Mesothelial cell of epicardium (in vitro differentiated cells): ENCODE measurements around the gene CD36. TPM values are rescaled to one million over a fixed set of nuclear protein-coding genes. Genes with fewer than 3 reads are reported as not detected.

Experiments
- DNase-seq, 2 experiments: peaks; one replicate each; pipeline ENCODE4 v3.0.0; 2021; ENCODE audit warnings: low spot score in 2 of 2; ENCODE audit not compliant: unreplicated experiment in 2 of 2
- H3K27ac Mint-ChIP-seq: 2 replicates; pipeline ENCODE4 v1.8.0; 2021; ENCODE audit warnings: mixed read lengths
- H3K27me3 Mint-ChIP-seq: 2 replicates; pipeline ENCODE4 v1.8.0; 2021; ENCODE audit warnings: low read depth, mixed read lengths
- H3K36me3 Mint-ChIP-seq: 2 replicates; pipeline ENCODE4 v1.8.0; 2021; ENCODE audit warnings: mixed read lengths
- H3K4me1 Mint-ChIP-seq: 2 replicates; pipeline ENCODE4 v1.8.0; 2021; ENCODE audit warnings: mixed read lengths
- H3K4me3 Mint-ChIP-seq: 2 replicates; pipeline ENCODE4 v1.8.0; 2021; ENCODE audit warnings: mild to moderate bottlenecking, moderate library complexity, mixed read lengths
- H3K9me3 Mint-ChIP-seq: 2 replicates; pipeline ENCODE4 v1.8.0; 2021; ENCODE audit warnings: mixed read lengths
- CTCF ChIP-seq: fragments of 200-600 bp; sonication (generic); IDR thresholded peaks from one replicate; pipeline ENCODE4 v1.5.0; 2021; ENCODE audit warnings: antibody characterized with exemption; ENCODE audit not compliant: unreplicated experiment
- total RNA-seq: library from RNA; stranded (reverse); gene quantifications from 3 replicates; pipeline ENCODE4 v1.2.1, GENCODE V29; 2021

Gene CD36
- 0.34 to 1.1 TPM (median 0.44 TPM) in 3 replicates for total RNA-seq

DNA sequence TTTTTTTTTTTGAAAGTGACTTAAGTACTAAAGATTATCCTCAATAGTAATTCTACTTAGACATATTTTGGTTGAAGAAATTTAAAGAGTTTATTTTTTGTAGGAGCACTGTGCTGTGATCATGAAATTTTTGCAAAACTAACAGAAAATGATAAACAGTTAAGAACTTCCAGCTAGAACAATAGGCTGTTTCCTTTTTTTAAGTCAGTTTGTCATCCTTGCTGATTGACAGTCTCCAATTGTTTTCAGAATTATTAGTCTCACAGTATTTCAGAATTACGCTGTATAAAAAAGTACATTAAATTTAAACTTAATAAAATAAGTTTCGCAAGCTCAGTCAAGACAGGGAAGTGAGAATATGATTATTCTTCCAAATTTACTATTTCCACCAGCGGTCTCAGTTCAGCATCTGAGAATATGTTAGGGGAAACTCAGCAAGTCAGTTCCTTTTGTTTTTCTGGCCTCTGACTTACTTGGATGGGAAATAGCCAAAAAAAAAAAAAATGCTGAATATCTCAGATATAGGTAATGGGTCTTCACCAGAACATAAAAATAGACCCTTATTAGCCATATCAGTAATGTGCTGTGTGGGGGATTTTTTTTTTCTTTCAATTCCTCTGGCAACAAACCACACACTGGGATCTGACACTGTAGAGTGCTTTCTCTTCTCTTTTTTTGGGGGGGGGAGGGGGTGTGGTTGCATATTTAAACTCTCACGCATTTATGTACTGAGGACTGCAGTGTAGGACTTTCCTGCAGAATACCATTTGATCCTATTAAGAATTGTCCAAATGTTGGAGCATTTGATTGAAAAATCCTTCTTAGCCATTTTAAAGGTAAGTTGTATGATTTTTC lies at the start of gene CD36:
TSS of gene CD36 (plus strand) at position 732 of the 855 bp plus-strand sequence. CDS start 8,099 bp downstream, outside the sequence.
- peaks cover 5% of the 10 kb centered on the region for H3K4me1 Mint-ChIP-seq
- H3K4me3 Mint-ChIP-seq: no peak within 1 kb of the TSS
- H3K27ac Mint-ChIP-seq: no peak within 1 kb of the TSS
- no peaks in the 10 kb centered on the region for H3K36me3 Mint-ChIP-seq
- H3K9me3 Mint-ChIP-seq: peaks cover 6% of the 10 kb centered on the region
- DNase-seq: no peak
- TF ChIP-seq CTCF: no peak
- H3K27me3 Mint-ChIP-seq: no peaks in the 10 kb centered on the region

DNA sequence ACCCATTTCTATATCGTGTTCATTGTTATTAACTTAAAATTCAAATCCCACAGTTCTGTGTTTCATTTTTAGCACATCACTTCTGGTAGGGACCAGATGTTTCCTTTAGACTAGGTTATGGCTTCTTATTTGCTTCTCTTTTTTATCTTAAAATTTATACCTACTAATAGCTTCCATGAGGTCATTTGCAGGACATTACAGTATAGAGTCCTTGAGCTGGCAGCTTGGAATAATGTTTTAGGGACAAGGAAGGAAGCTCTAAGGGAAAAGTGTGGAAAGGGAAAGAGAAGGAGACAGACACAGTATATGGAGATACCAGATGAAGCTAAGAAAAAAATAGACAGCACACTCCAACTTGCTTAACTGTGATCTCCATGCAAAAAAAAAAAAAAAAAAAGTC lies 48.8 kb upstream of the CD36 start:
- no peak for TF ChIP-seq CTCF
- no peak overlapping the region for H3K4me3 Mint-ChIP-seq
- H3K27me3 Mint-ChIP-seq: no peaks in the 10 kb centered on the region
- no peak for DNase-seq
- H3K9me3 Mint-ChIP-seq: no peaks in the 10 kb centered on the region
- H3K27ac Mint-ChIP-seq: peak overlapping the region; percentile 60
- no peaks in the 10 kb centered on the region for H3K36me3 Mint-ChIP-seq
- peaks cover 7% of the 10 kb centered on the region for H3K4me1 Mint-ChIP-seq

DNA sequence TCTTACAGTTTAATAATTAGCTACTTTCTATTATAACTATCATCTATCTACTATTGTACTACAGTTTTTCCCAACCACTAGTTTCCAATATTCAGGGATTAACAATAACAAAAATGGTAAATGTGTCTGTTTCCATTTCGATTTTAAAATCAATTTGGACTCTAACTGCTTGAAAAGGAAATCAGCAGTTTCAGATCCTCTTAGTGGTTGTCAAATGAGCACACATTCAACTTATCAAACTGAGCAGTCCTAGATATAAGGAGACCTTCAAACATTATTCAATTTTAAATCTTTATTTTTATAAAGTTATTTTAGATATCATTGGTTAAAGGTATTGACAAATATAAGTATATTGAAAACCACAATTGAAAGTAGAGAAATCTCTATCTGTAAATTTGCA lies 46.8 kb upstream of the CD36 start:
- peaks cover 9% of the 10 kb centered on the region for H3K4me1 Mint-ChIP-seq
- no peak overlapping the region for H3K4me3 Mint-ChIP-seq
- H3K27me3 Mint-ChIP-seq: no peaks in the 10 kb centered on the region
- H3K9me3 Mint-ChIP-seq: no peaks in the 10 kb centered on the region
- H3K36me3 Mint-ChIP-seq: no peaks in the 10 kb centered on the region
- TF ChIP-seq CTCF: no peak
- H3K27ac Mint-ChIP-seq: no peak overlapping the region
- no peak for DNase-seq

GRCh38 chr7:80593869-80594586 lies 44.4 kb upstream of the CD36 start:
- Mint-ChIP-seq H3K9me3 (no peaks in the 10 kb centered on the region), H3K4me1 (peaks cover 16% of the 10 kb centered on the region), H3K27me3 (no peaks in the 10 kb centered on the region), H3K27ac (no peak overlapping the region), H3K4me3 (no peak overlapping the region), H3K36me3 (no peaks in the 10 kb centered on the region)
- no peak for TF ChIP-seq CTCF
- DNase-seq: no peak

DNA sequence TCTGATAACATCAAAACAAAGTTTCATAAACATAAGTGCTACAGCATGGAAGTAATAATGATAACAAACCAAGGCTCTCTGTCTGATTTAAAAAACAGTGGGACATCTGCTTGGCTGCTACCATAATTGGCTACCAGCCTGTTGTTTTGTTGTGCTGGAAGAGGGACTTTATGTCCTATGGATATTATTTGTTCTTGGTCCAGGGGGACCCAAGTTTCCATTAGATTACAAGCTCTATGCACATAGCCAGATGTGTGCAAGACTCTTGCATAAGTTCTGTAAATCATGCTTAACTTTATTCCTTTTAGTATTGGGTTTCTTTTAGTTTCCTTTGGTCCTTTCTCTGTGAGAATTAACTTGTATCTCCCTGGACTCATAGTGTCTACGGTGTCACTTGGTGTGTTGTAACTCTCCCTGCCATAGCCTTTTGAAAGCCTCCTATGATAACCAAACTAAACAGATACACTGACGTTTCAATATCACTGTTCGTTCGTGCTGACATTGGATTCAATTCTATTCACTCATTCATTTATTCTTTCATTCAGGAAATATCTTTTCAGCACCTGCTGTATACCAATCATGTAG lies 41.4 kb upstream of the CD36 start:
- Mint-ChIP-seq H3K4me1 (peaks cover 34% of the 10 kb centered on the region), H3K9me3 (no peaks in the 10 kb centered on the region), H3K36me3 (no peaks in the 10 kb centered on the region), H3K27ac (no peak overlapping the region), H3K4me3 (no peak overlapping the region), H3K27me3 (no peaks in the 10 kb centered on the region)
- DNase-seq: no peak
- TF ChIP-seq CTCF: no peak
